Naive thymus-derived CD4-positive, alpha-beta T cell (primary cell): Measurements from ENCODE around the gene CFAP43. TPM values are rescaled to one million over a fixed set of nuclear protein-coding genes. Genes with fewer than 3 reads are reported as not detected.

Experiments used
- ATAC-seq: fragments of 150-1000 bp; cut with Tn5 transposase; 2 replicates; pipeline ENCODE4 v1.10.0; 2021; ENCODE audit warnings: mild to moderate bottlenecking, moderate library complexity
- CTCF ChIA-PET: fragments of 350-600 bp; sonication (Branson Sonifier 250); formaldehyde crosslinking; loops from one replicate; lab custom pipeline; 2021; ENCODE audit warnings: antibody characterized with exemption; lab: Charles Lee
- POLR2A ChIA-PET: fragments of 350-600 bp; sonication (Branson Sonifier 250); formaldehyde crosslinking; loops from one replicate; lab custom pipeline; 2021; ENCODE audit warnings: antibody characterized with exemption, inconsistent platforms; lab: Charles Lee
- DNase-seq, 9 donors: peaks; one replicate each; pipeline versions ENCODE4 v3.0.0 to v3.0.0-alpha.2; 2020 to 2022; ENCODE audit warnings: mixed read lengths in 1 of 9
- H3K27ac ChIP-seq: one replicate; pipeline ENCODE4 v1.7.0; 2013; ENCODE audit warnings: mild to moderate bottlenecking, low read depth, low read length, moderate library complexity
- H3K27me3 ChIP-seq, 2 donors: one replicate each; pipeline ENCODE4 v1.7.0; 2013; ENCODE audit warnings: low read length in 2 of 2, mild to moderate bottlenecking in 2 of 2, moderate library complexity in 2 of 2; ENCODE audit not compliant: control insufficient read depth in 2 of 2, insufficient read depth in 2 of 2
- H3K36me3 ChIP-seq, 3 experiments: 1 replicate in 2 of 3; 2 replicates in 1 of 3; pipeline ENCODE4 v1.7.0; 2013; ENCODE audit warnings: low read length in 3 of 3, mild to moderate bottlenecking in 3 of 3, moderate library complexity in 1 of 3; ENCODE audit not compliant: insufficient read depth in 3 of 3, control insufficient read depth in 2 of 3
- H3K4me1 ChIP-seq, 2 donors: one replicate each; pipeline ENCODE4 v1.7.0; 2013; ENCODE audit warnings: low read length in 2 of 2, mild to moderate bottlenecking in 2 of 2, moderate library complexity in 1 of 2; ENCODE audit not compliant: control insufficient read depth in 2 of 2, insufficient read depth in 2 of 2
- H3K4me3 ChIP-seq: 2 replicates; pipeline ENCODE4 v1.7.0; 2013; ENCODE audit warnings: mild to moderate bottlenecking, low read length
- H3K9me3 ChIP-seq, 3 experiments: 1 replicate in 2 of 3; 2 replicates in 1 of 3; pipeline ENCODE4 v1.7.0; 2013; ENCODE audit warnings: low read length in 3 of 3; ENCODE audit not compliant: control insufficient read depth in 2 of 3
- H3K27ac Mint-ChIP-seq, 9 donors: one replicate each; pipeline ENCODE4 v1.8.0; 2020 to 2022; ENCODE audit warnings: mixed read lengths in 9 of 9, mild to moderate bottlenecking in 8 of 9, moderate library complexity in 5 of 9, inconsistent platforms in 2 of 9
- H3K27me3 Mint-ChIP-seq, 5 donors: one replicate each; pipeline ENCODE4 v1.8.0; 2021 to 2022; ENCODE audit warnings: mixed read lengths in 5 of 5, mild to moderate bottlenecking in 1 of 5
- H3K36me3 Mint-ChIP-seq, 5 donors: one replicate each; pipeline ENCODE4 v1.8.0; 2020 to 2022; ENCODE audit warnings: mixed read lengths in 5 of 5, mild to moderate bottlenecking in 3 of 5, inconsistent platforms in 1 of 5
- H3K4me1 Mint-ChIP-seq, 7 donors: one replicate each; pipeline ENCODE4 v1.8.0; 2020 to 2022; ENCODE audit warnings: mixed read lengths in 7 of 7, mild to moderate bottlenecking in 3 of 7, inconsistent platforms in 1 of 7
- H3K4me3 Mint-ChIP-seq, 10 donors: one replicate each; pipeline ENCODE4 v1.8.0; 2020 to 2022; ENCODE audit warnings: mild to moderate bottlenecking in 10 of 10, mixed read lengths in 10 of 10, moderate library complexity in 6 of 10, inconsistent platforms in 2 of 10
- H3K9me3 Mint-ChIP-seq, 11 donors: one replicate each; pipeline ENCODE4 v1.8.0; 2020 to 2022; ENCODE audit warnings: mixed read lengths in 11 of 11, mild to moderate bottlenecking in 4 of 11, inconsistent platforms in 1 of 11, moderate library complexity in 1 of 11
- intact Hi-C, 2 donors: fragments of 100-400 bp; cut with micrococcal nuclease; formaldehyde crosslinking; loops; one replicate each; pipeline ENCODE4 v1.15.1; 2023
- polyA plus RNA-seq, 2 donors: library from polyadenylated mRNA; unstranded; fragments of 300-500 nt; fragmentation: Illumina TruSeq; gene quantifications; one replicate each; pipeline ENCODE4 v1.2.3, GENCODE V29; 2021
- total RNA-seq, 6 experiments: library from RNA in 5 of 6; stranded (reverse) in 5 of 6; gene quantifications; 1 replicate in 5 of 6; 2 replicates in 1 of 6; pipeline ENCODE4 v1.2.3 and lab custom pipeline; 2021 to 2026

CFAP43 gene
- total and polyA plus RNA-seq, 7 experiments from 2014 or later: 0.14 to 0.17 TPM; not detected in 5

GRCh38 chr10:104232613-104233102 is 494 bp upstream of the CFAP43 start:
- POLR2A ChIA-PET: interaction anchor here (0.6 to 2.0 kb wide), 4 partner anchors 12 to 111 kb away, joined by 3 to 6 read pairs (median 4); partner anchors contain the start of genes GSTO1 and SFR1
- Histone ChIP-seq H3K36me3 (no peaks in the 10 kb centered on the region), H3K27ac (no peak overlapping the region), H3K9me3 (no peaks in the 10 kb centered on the region), H3K4me1 (peaks cover 0 to 6% of the 10 kb centered on the region in 2 donors), H3K27me3 (peaks cover 0 to 7% of the 10 kb centered on the region in 2 donors), H3K4me3 (peak overlapping the region; percentile 74)
- peaks cover 6 to 18% (median 13%) of the 10 kb centered on the region in 7 donors for H3K4me1 Mint-ChIP-seq
- H3K27ac Mint-ChIP-seq: peak overlapping the region; percentile 63 to 95 (median 86)
- DNase-seq (no peak), ATAC-seq (peak; percentile 19)
- peaks cover 0 to 3% (median 0%) of the 10 kb centered on the region in 5 donors for H3K36me3 Mint-ChIP-seq
- peaks cover 14 to 59% (median 21%) of the 10 kb centered on the region in 5 donors for H3K27me3 Mint-ChIP-seq
- H3K9me3 Mint-ChIP-seq: peaks cover 0 to 18% (median 3%) of the 10 kb centered on the region in 11 donors
- H3K4me3 Mint-ChIP-seq: peak overlapping the region; percentile 84 to 95 (median 91)
- CTCF ChIA-PET: interaction anchor here (2.2 kb wide), 1 partner anchor 42 kb away, joined by 6 read pairs; no protein-coding TSS in a partner anchor
- intact Hi-C loops: loop anchor here (1.0 to 10.0 kb wide), 11 partner anchors 14 to 1730 kb away; partner anchors contain the start of genes CFAP58 (in 2 of the 2), GSTO2 (in 2 of the 2), STN1 (in 2 of the 2) and ACTR1A (in 1 of the 2)

DNA sequence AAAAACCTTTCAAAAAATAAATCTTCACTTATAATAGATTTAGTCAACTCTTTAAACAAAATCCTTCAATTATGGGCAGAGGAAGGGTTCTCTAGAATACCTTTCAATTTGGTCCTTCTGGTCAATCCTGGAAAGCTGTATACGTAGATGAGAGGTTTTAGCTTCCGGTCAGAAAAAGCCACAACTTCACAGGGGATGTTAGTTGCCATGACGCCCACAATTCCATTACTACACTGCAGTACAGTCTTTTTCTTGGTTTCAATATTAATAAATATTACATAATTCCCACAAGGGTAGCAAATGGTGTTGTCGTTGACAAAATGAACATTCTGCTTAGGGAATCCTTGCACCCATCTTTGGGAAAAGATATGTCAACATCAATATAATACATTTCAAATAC is 1.7 kb downstream of the CFAP43 start:
- intact Hi-C loops: loop anchor here (5.0 to 10.0 kb wide), 3 partner anchors 316 to 1728 kb away; partner anchors contain the start of genes ACTR1A (in 1 of the 2), BORCS7 (in 1 of the 2), STN1 (in 1 of the 2) and SUFU (in 1 of the 2)
- Mint-ChIP-seq H3K27ac (no peak overlapping the region), H3K9me3 (peaks cover 0 to 9% (median 1%) of the 10 kb centered on the region in 11 donors), H3K4me3 (peak overlapping the region in 1 of 10 donors; percentile 19), H3K36me3 (peaks cover 0 to 3% (median 0%) of the 10 kb centered on the region in 5 donors), H3K27me3 (peaks cover 0 to 53% (median 16%) of the 10 kb centered on the region in 5 donors), H3K4me1 (peaks cover 6 to 18% (median 13%) of the 10 kb centered on the region in 7 donors)
- H3K4me3 ChIP-seq: no peak overlapping the region
- H3K27ac ChIP-seq: no peak overlapping the region
- ChIA-PET POLR2A (no interaction called here), CTCF (no interaction called here)
- no peaks in the 10 kb centered on the region for H3K9me3 ChIP-seq
- H3K27me3 ChIP-seq: peaks cover 0 to 7% of the 10 kb centered on the region in 2 donors
- DNase-seq (no peak), ATAC-seq (no peak)
- H3K36me3 ChIP-seq: no peaks in the 10 kb centered on the region
- peaks cover 0 to 6% of the 10 kb centered on the region in 2 donors for H3K4me1 ChIP-seq

DNA sequence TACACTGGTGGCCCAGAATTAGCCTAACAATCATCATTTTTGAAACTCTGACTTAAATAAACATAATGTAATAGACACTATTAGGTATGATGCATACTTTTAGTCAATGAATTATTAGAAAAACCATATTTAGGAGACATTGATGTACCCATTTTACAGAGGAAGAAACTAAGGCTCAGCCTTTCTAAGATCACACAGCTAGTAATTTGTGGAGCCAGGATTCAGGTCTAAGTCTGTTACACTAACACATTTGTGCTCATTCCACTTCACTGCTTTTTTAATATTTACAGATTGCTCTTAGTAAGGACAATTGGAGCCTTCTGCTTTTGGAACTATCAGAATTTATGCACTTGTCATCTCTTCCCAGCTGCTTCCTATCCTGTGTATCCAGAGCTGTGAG is 8.9 kb downstream of the CFAP43 start:
- Histone ChIP-seq H3K4me1 (no peaks in the 10 kb centered on the region), H3K9me3 (no peaks in the 10 kb centered on the region), H3K4me3 (no peak overlapping the region), H3K27me3 (no peaks in the 10 kb centered on the region), H3K36me3 (no peaks in the 10 kb centered on the region), H3K27ac (no peak overlapping the region)
- ChIA-PET CTCF (no interaction called here), POLR2A (no interaction called here)
- no peak for DNase-seq
- Mint-ChIP-seq H3K9me3 (no peaks in the 10 kb centered on the region), H3K36me3 (no peaks in the 10 kb centered on the region), H3K27me3 (peaks cover 5 to 51% (median 22%) of the 10 kb centered on the region in 5 donors), H3K27ac (no peak overlapping the region), H3K4me1 (peaks cover 0 to 5% (median 0%) of the 10 kb centered on the region in 7 donors), H3K4me3 (no peak overlapping the region)
- no peak for ATAC-seq
- intact Hi-C loops: no loop called here

GRCh38 chr10:104220522-104220921 is 11.6 kb downstream of the CFAP43 start:
- Histone ChIP-seq H3K27me3 (peaks cover 0 to 3% of the 10 kb centered on the region in 2 donors), H3K9me3 (no peaks in the 10 kb centered on the region), H3K4me3 (no peak overlapping the region), H3K27ac (no peak overlapping the region), H3K36me3 (no peaks in the 10 kb centered on the region), H3K4me1 (no peaks in the 10 kb centered on the region)
- H3K27me3 Mint-ChIP-seq: peaks cover 5 to 38% (median 22%) of the 10 kb centered on the region in 5 donors
- ATAC-seq (no peak), DNase-seq (no peak)
- H3K27ac Mint-ChIP-seq: no peak overlapping the region
- ChIA-PET CTCF (no interaction called here), POLR2A (no interaction called here)
- H3K4me1 Mint-ChIP-seq: peaks cover 0 to 5% (median 0%) of the 10 kb centered on the region in 7 donors
- H3K9me3 Mint-ChIP-seq: no peaks in the 10 kb centered on the region
- H3K36me3 Mint-ChIP-seq: no peaks in the 10 kb centered on the region
- H3K4me3 Mint-ChIP-seq: no peak overlapping the region
- intact Hi-C loops: no loop called here

DNA sequence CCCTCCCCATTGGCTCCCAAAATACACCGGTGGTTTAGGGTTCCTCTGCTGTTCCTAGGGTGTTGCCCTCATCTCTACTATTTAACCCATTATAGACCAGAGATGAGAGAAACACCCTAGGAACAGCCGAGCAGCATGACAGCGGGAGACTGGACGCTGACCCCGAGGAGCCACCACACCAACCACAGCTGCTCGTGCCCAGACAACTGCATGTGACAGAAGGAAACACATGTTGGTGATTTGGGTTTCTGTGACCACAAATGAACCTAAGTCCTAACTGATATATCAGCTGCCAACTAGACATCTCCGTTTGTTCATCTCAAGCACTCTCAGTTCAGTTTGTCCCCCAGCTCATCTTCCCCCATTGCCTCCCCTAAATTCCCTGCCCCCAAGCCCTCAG is 13.4 kb downstream of the CFAP43 start:
- ATAC-seq: peak; percentile 16
- H3K27ac ChIP-seq: no peak overlapping the region
- Mint-ChIP-seq H3K9me3 (no peaks in the 10 kb centered on the region), H3K27me3 (peaks cover 5 to 33% (median 20%) of the 10 kb centered on the region in 5 donors), H3K27ac (no peak overlapping the region), H3K36me3 (no peaks in the 10 kb centered on the region), H3K4me3 (no peak overlapping the region), H3K4me1 (peaks cover 0 to 5% (median 0%) of the 10 kb centered on the region in 7 donors)
- H3K27me3 ChIP-seq: peaks cover 0 to 3% of the 10 kb centered on the region in 2 donors
- no peaks in the 10 kb centered on the region for H3K9me3 ChIP-seq
- no peaks in the 10 kb centered on the region for H3K36me3 ChIP-seq
- intact Hi-C loops: no loop called here
- DNase-seq: no peak
- H3K4me3 ChIP-seq: no peak overlapping the region
- CTCF ChIA-PET: interaction anchor here (0.6 kb wide), 1 partner anchor 56 kb away, joined by 4 read pairs; no protein-coding TSS in a partner anchor
- POLR2A ChIA-PET: no interaction called here
- no peaks in the 10 kb centered on the region for H3K4me1 ChIP-seq

- Histone ChIP-seq H3K36me3 (no peaks in the 10 kb centered on the region), H3K4me1 (no peaks in the 10 kb centered on the region), H3K27me3 (peaks cover 0 to 3% of the 10 kb centered on the region in 2 donors), H3K4me3 (no peak overlapping the region), H3K9me3 (no peaks in the 10 kb centered on the region), H3K27ac (no peak overlapping the region)
- no peak overlapping the region for H3K4me3 Mint-ChIP-seq
- ChIA-PET POLR2A (no interaction called here), CTCF (interaction anchor here (1.0 kb wide), 1 partner anchor 329 kb away, joined by 3 read pairs; no protein-coding TSS in a partner anchor)
- peaks cover 5 to 39% (median 16%) of the 10 kb centered on the region in 5 donors for H3K27me3 Mint-ChIP-seq
- no peaks in the 10 kb centered on the region for H3K36me3 Mint-ChIP-seq
- H3K27ac Mint-ChIP-seq: no peak overlapping the region
- no peak for ATAC-seq
- intact Hi-C loops: no loop called here
- H3K9me3 Mint-ChIP-seq: no peaks in the 10 kb centered on the region
- DNase-seq: no peak
- H3K4me1 Mint-ChIP-seq: peaks cover 0 to 5% (median 0%) of the 10 kb centered on the region in 7 donors
These were observed 15.5 kb downstream of the CFAP43 start for GRCh38 chr10:104216631-104217030.
